H9 (cell line): ENCODE results near the gene SLC24A4. TPM values are rescaled to one million over a fixed set of nuclear protein-coding genes. Genes with fewer than 3 reads are reported as not detected.

Experiments used
- DNase-seq: peaks from one replicate; pipeline ENCODE4 v3.0.0-alpha.2; 2017
- H2AFZ ChIP-seq: one replicate; pipeline ENCODE4 v1.6.1; 2013; ENCODE audit warnings: mild to moderate bottlenecking, low read length, control low read depth, moderate library complexity
- H2AK5ac ChIP-seq: 2 replicates; pipeline ENCODE4 v1.6.1; 2013; ENCODE audit warnings: low read length, control low read depth, mixed read lengths; ENCODE audit not compliant: insufficient read length
- H2BK120ac ChIP-seq: one replicate; pipeline ENCODE4 v1.6.1; 2013; ENCODE audit warnings: low read depth, mild to moderate bottlenecking, low read length, control low read depth, inconsistent platforms; ENCODE audit not compliant: poor library complexity, severe bottlenecking
- H2BK12ac ChIP-seq: 2 replicates; pipeline ENCODE4 v1.6.1; 2013; ENCODE audit warnings: low read length, control low read depth, mixed read lengths, low read depth; ENCODE audit not compliant: insufficient read length
- H2BK15ac ChIP-seq: 2 replicates; pipeline ENCODE4 v1.6.1; 2013; ENCODE audit warnings: low read depth, low read length, control low read depth
- H2BK20ac ChIP-seq: one replicate; pipeline ENCODE4 v1.6.1; 2013; ENCODE audit warnings: low read depth, mild to moderate bottlenecking, low read length, control low read depth, inconsistent platforms; ENCODE audit not compliant: poor library complexity, severe bottlenecking
- H2BK5ac ChIP-seq: 2 replicates; pipeline ENCODE4 v1.6.1; 2013; ENCODE audit warnings: low read length, control low read depth, mixed read lengths; ENCODE audit not compliant: insufficient read length
- H3K14ac ChIP-seq: 2 replicates; pipeline ENCODE4 v1.6.1; 2013; ENCODE audit warnings: low read length, control low read depth; ENCODE audit not compliant: insufficient read depth
- H3K18ac ChIP-seq: 2 replicates; pipeline ENCODE4 v1.6.1; 2013; ENCODE audit warnings: low read depth, mild to moderate bottlenecking, mixed read lengths, low read length, control low read depth; ENCODE audit not compliant: insufficient read length
- H3K23ac ChIP-seq: 2 replicates; pipeline ENCODE4 v1.6.1; 2013; ENCODE audit warnings: low read length, control low read depth, mixed read lengths, low read depth; ENCODE audit not compliant: insufficient read length
- H3K23me2 ChIP-seq: 2 replicates; pipeline ENCODE4 v1.6.1; 2013; ENCODE audit warnings: low read depth, mild to moderate bottlenecking, mixed read lengths, low read length, control low read depth; ENCODE audit not compliant: insufficient read length, poor library complexity, severe bottlenecking
- H3K27ac ChIP-seq: 2 replicates; pipeline ENCODE4 v1.5.1; 2013; ENCODE audit warnings: low read length, control low read depth, mixed read lengths, low read depth; ENCODE audit not compliant: insufficient read length
- H3K27me3 ChIP-seq: 2 replicates; pipeline ENCODE4 v1.6.1; 2013; ENCODE audit warnings: low read length, control low read depth, inconsistent platforms; ENCODE audit not compliant: insufficient read depth
- H3K4ac ChIP-seq: 2 replicates; pipeline ENCODE4 v1.6.1; 2013; ENCODE audit warnings: low read depth, mild to moderate bottlenecking, control low read depth, inconsistent platforms, low read length, moderate library complexity
- H3K4me1 ChIP-seq: 2 replicates; pipeline ENCODE4 v1.6.1; 2013; ENCODE audit warnings: low read length, control low read depth, inconsistent platforms; ENCODE audit not compliant: insufficient read depth
- H3K4me2 ChIP-seq: 2 replicates; pipeline ENCODE4 v1.6.1; 2013; ENCODE audit warnings: low read length, control low read depth, mixed read lengths; ENCODE audit not compliant: insufficient read length, insufficient read depth
- H3K56ac ChIP-seq: 2 replicates; pipeline ENCODE4 v1.6.1; 2013; ENCODE audit warnings: low read depth, mild to moderate bottlenecking, mixed read lengths, low read length, control low read depth; ENCODE audit not compliant: insufficient read length
- H3K79me1 ChIP-seq: 2 replicates; pipeline ENCODE4 v1.6.1; 2013; ENCODE audit warnings: low read depth, mild to moderate bottlenecking, moderate library complexity, low read length, control low read depth, inconsistent platforms; ENCODE audit not compliant: insufficient read depth, poor library complexity, severe bottlenecking
- H3K79me2 ChIP-seq: 2 replicates; pipeline ENCODE4 v1.6.1; 2013; ENCODE audit warnings: low read length, control low read depth, inconsistent platforms; ENCODE audit not compliant: insufficient read depth
- H3K9ac ChIP-seq: 2 replicates; pipeline ENCODE4 v1.6.1; 2013; ENCODE audit warnings: low read length, control low read depth, mixed read lengths; ENCODE audit not compliant: insufficient read length; ENCODE audit errors: extremely low read depth
- H3K9me3 ChIP-seq: one replicate; pipeline ENCODE4 v1.6.1; 2013; ENCODE audit warnings: low read depth, low read length, inconsistent platforms; ENCODE audit not compliant: control insufficient read depth
- H3T11ph ChIP-seq: one replicate; pipeline ENCODE4 v1.6.1; 2013; ENCODE audit warnings: mild to moderate bottlenecking, low read length, control low read depth, inconsistent platforms
- H4K20me1 ChIP-seq: one replicate; pipeline ENCODE4 v1.6.1; 2013; ENCODE audit not compliant: control insufficient read depth, insufficient read length, insufficient read depth
- H4K5ac ChIP-seq: 2 replicates; pipeline ENCODE4 v1.6.1; 2013; ENCODE audit warnings: low read depth, mild to moderate bottlenecking, mixed read lengths, low read length, control low read depth; ENCODE audit not compliant: insufficient read length
- H4K8ac ChIP-seq: replicated peaks from 2 replicates; pipeline ENCODE4 v1.6.1; 2013; ENCODE audit warnings: low read length, control low read depth, mixed read lengths, low read depth; ENCODE audit not compliant: insufficient read length
- H4K91ac ChIP-seq: 2 replicates; pipeline ENCODE4 v1.6.1; 2013; ENCODE audit warnings: low read depth, mild to moderate bottlenecking, moderate library complexity, mixed read lengths, low read length, control low read depth; ENCODE audit not compliant: insufficient read length
- H3K27ac Mint-ChIP-seq, 3 experiments: 2 replicates in 2 of 3; 3 replicates in 1 of 3; pipeline ENCODE4 v1.8.0; 2020 to 2021; ENCODE audit warnings: mixed read lengths in 3 of 3, mild to moderate bottlenecking in 1 of 3, moderate library complexity in 1 of 3
- H3K27me3 Mint-ChIP-seq: 2 replicates; pipeline ENCODE4 v1.8.0; 2021; ENCODE audit warnings: low read depth, mild to moderate bottlenecking, moderate library complexity, mixed read lengths
- H3K36me3 Mint-ChIP-seq, 3 experiments: 2 replicates in 2 of 3; 3 replicates in 1 of 3; pipeline ENCODE4 v1.8.0; 2020 to 2021; ENCODE audit warnings: low read depth in 3 of 3, mixed read lengths in 3 of 3; ENCODE audit not compliant: insufficient read depth in 1 of 3
- H3K4me1 Mint-ChIP-seq, 2 experiments: 2 replicates each; pipeline ENCODE4 v1.8.0; 2020; ENCODE audit warnings: mixed read lengths in 2 of 2
- H3K4me3 Mint-ChIP-seq, 2 experiments: 2 replicates in 1 of 2; 3 replicates in 1 of 2; pipeline ENCODE4 v1.8.0; 2020 to 2021; ENCODE audit warnings: mild to moderate bottlenecking in 2 of 2, mixed read lengths in 2 of 2, moderate library complexity in 1 of 2
- H3K9me3 Mint-ChIP-seq, 2 experiments: 2 replicates in 1 of 2; 3 replicates in 1 of 2; pipeline ENCODE4 v1.8.0; 2020; ENCODE audit warnings: mild to moderate bottlenecking in 2 of 2, mixed read lengths in 2 of 2, moderate library complexity in 1 of 2
- WGBS: extraction: QIAGEN DNeasy Blood & Tissue Kit; methylation state at CpG from one replicate; pipeline ENCODE4 v1.1.7; 2013; ENCODE audit warnings: missing lambda C conversion rate, low lambda C conversion rate, mixed read lengths; ENCODE audit not compliant: insufficient read length; ENCODE audit errors: extremely low coverage; 5-methylcytosine and 5-hydroxymethylcytosine counted together
- total RNA-seq: library from RNA; stranded (reverse); gene quantifications from 2 replicates; pipeline ENCODE4 v1.2.1, GENCODE V29; 2021
- TF ChIP-seq, protein P1 (sequence below): fragments of 200-600 bp; sonication (generic); conservative IDR thresholded peaks from 3 replicates; pipeline ENCODE4 v1.8.0; 2021; ENCODE audit warnings: antibody characterized with exemption, mild to moderate bottlenecking

The SLC24A4 gene
- total RNA-seq, 1 experiment from 2014 or later: 0.24 TPM

DNA sequence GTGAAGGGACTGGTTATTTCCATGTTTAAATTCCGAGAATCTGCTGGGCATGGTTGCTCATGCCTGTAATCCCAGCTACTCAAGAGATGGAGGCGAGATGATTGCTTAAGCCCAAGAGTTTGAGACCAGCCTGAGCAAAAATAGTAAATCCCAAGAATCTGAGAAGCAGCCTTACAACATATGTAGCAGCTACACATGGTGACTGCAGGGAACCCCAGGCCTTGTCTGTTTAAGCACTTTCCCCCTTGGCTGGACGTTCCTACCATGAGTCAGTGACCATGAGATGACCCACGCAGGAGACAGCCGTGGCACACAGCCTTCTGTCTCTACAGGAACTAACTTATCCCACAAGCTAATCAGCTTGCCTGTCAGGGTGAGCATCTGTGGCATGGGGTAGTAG is 5.5 kb upstream of the SLC24A4 start:
- WGBS: no CpG with 5 or more reads among the region's 5 CpGs
- H2AK5ac ChIP-seq: no peak overlapping the region
- no peak overlapping the region for H4K8ac ChIP-seq
- no peak overlapping the region for H2BK12ac ChIP-seq
- H3T11ph ChIP-seq: no peak overlapping the region
- no peaks in the 10 kb centered on the region for H3K79me1 ChIP-seq
- no peaks in the 10 kb centered on the region for H3K23me2 ChIP-seq
- H2BK120ac ChIP-seq: no peak overlapping the region
- no peak for DNase-seq
- H3K27ac ChIP-seq: no peak overlapping the region
- H3K56ac ChIP-seq: no peak overlapping the region
- H3K4me3 Mint-ChIP-seq: no peak overlapping the region
- H3K14ac ChIP-seq: no peak overlapping the region
- no peaks in the 10 kb centered on the region for H3K79me2 ChIP-seq
- H3K9ac ChIP-seq: no peak overlapping the region
- no peak overlapping the region for H3K18ac ChIP-seq
- H4K20me1 ChIP-seq: no peaks in the 10 kb centered on the region
- peaks cover 0 to 9% of the 10 kb centered on the region in 2 experiments; a peak in 2 of 4 replicates for H3K4me1 Mint-ChIP-seq
- H3K36me3 Mint-ChIP-seq: no peaks in the 10 kb centered on the region
- H3K9me3 Mint-ChIP-seq: no peaks in the 10 kb centered on the region
- H4K91ac ChIP-seq: no peak overlapping the region
- peaks cover 62% of the 10 kb centered on the region for H3K27me3 Mint-ChIP-seq
- no peaks in the 10 kb centered on the region for H3K4me1 ChIP-seq
- peaks cover 14% of the 10 kb centered on the region for H3K27me3 ChIP-seq
- TF ChIP-seq, protein P1, sequence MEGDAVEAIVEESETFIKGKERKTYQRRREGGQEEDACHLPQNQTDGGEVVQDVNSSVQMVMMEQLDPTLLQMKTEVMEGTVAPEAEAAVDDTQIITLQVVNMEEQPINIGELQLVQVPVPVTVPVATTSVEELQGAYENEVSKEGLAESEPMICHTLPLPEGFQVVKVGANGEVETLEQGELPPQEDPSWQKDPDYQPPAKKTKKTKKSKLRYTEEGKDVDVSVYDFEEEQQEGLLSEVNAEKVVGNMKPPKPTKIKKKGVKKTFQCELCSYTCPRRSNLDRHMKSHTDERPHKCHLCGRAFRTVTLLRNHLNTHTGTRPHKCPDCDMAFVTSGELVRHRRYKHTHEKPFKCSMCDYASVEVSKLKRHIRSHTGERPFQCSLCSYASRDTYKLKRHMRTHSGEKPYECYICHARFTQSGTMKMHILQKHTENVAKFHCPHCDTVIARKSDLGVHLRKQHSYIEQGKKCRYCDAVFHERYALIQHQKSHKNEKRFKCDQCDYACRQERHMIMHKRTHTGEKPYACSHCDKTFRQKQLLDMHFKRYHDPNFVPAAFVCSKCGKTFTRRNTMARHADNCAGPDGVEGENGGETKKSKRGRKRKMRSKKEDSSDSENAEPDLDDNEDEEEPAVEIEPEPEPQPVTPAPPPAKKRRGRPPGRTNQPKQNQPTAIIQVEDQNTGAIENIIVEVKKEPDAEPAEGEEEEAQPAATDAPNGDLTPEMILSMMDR: no peak
- H4K5ac ChIP-seq: no peak overlapping the region
- H3K23ac ChIP-seq: no peak overlapping the region
- H2BK5ac ChIP-seq: no peak overlapping the region
- H3K27ac Mint-ChIP-seq: no peak overlapping the region
- H2BK15ac ChIP-seq: no peak overlapping the region
- no peak overlapping the region for H3K4me2 ChIP-seq
- no peaks in the 10 kb centered on the region for H3K9me3 ChIP-seq
- no peak overlapping the region for H2BK20ac ChIP-seq
- H3K4ac ChIP-seq: no peak overlapping the region
- no peak overlapping the region for H2AFZ ChIP-seq
